Activated CD8-positive, alpha-beta memory T cell treated with anti-CD3 and anti-CD28 coated beads for 1 hour (primary cell): ENCODE data around the gene LMTK2.

Source experiments
- DNase-seq, 2 donors: peaks; one replicate each; pipeline ENCODE4 v3.0.0-alpha.2; 2020; ENCODE audit warnings: low read depth in 1 of 2; ENCODE audit errors: extremely low read depth in 1 of 2

The LMTK2 gene

GRCh38 chr7:98135984-98136383, 29.3 kb downstream of the LMTK2 start:
- no peak for DNase-seq

- DNase-seq = no peak
These were observed 29.8 kb downstream of the LMTK2 start for GRCh38 chr7:98136423-98136822.

- no peak for DNase-seq
These were observed 30.6 kb downstream of the LMTK2 start for GRCh38 chr7:98137134-98137825.

DNA sequence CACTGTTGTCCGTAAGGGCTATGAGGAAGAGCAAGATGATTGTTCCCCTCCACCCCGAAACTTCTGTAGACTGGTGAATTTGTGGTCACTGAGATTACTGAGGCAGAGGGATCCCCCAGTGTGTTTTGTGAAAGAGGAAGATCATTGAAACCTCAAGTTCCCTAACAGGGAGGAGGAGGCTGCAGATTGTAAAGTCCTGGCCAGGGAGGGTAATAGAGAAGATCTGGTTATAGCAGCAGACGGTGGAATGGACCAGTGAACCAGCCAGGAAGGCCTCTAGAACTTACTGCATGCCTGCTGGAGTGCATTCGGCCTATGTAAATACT, 31.1 kb downstream of the LMTK2 start:
- DNase-seq = no peak

- no peak for DNase-seq
These were observed 32.0 kb downstream of the LMTK2 start for GRCh38 chr7:98138672-98139071.

DNA sequence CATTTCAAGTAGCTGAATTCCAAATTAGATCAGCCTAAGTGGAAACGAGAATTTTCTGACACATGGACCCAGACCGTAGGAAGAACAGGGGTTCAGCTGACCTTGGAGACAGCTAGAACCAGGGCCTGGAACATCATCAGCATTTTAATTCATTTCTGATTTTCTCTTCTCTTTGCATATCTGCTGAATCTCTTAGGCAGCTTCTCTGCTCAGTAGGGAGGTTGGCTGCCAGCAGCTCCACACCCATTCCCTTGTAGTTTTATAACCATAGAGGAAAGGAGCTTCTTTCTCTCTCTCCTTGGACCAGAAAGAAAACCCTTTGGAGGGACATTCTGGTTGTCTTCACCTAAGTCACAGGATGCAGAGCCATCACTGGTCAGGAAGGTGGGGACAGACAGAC, 36.0 kb downstream of the LMTK2 start:
- DNase-seq = no peak

GRCh38 chr7:98148607-98149006, 41.9 kb downstream of the LMTK2 start:
- DNase-seq = no peak

DNA sequence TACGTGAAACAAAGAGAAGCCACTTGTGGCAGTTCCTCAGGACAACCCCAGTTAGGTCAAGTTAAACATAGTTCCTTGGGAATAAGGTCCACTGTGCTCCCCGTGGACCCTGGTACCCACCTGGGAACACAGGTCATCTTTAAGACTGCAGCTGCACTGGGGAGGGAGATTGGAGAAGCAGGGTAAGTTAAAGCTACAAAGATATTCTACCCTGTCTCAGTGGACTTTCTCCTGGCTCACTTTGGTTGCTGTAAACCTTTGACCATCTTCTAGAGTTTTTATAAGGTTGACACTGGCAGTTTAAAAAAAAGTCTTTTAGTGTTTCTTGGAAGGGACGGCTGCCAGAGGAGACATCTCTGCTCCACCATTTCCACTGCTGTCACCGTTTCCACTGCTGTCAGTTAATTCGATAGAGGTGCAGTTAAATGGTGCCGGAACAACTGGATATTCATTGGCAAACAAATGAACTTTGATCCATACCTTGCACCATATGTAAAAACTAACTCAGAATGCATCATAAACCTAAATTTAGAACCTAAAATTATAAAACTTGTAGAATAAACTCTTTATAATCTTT, 42.5 kb downstream of the LMTK2 start:
- DNase-seq = no peak

DNA sequence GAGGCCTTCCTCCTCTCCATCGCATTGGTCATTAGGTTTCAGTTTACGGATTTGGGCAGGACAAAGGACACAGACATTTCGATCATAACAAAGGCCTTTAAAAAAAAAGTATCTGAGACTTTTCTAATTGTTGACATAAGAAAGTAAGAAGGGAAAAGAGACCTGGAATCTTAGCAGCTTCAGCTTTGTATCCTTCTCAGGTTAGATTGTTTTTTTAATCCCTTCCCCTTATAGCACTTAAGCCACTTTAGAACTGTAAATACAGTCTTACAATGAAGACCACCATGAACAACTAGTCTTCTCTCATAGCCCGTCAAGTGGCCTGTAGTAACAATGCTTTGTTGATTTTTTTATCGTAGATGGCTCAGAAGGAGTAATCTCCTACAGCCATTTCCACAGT, 45.2 kb downstream of the LMTK2 start:
- no peak for DNase-seq

DNA sequence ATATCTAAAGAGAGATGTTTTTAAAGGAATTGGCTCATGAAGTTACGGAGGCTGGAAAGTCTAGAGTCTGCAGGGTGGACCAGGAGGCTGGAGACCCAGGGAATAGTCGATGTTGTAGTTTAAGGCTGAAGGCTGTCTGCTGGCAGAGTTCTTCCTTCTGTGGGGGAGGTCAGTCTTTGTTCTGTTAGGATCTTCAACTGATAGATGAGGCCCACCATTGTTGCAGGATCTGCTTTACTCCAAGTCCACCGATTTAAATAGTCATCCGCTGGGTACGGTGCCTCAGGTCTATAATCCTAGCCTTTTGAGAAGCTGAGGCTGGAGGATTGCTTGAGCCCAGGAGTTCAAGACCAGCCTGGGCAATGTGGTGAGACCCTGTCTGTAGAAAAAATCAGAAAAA, 50.0 kb downstream of the LMTK2 start:
- DNase-seq = no peak

- DNase-seq = no peak
These were observed 51.1 kb downstream of the LMTK2 start for GRCh38 chr7:98157761-98158160.

DNA sequence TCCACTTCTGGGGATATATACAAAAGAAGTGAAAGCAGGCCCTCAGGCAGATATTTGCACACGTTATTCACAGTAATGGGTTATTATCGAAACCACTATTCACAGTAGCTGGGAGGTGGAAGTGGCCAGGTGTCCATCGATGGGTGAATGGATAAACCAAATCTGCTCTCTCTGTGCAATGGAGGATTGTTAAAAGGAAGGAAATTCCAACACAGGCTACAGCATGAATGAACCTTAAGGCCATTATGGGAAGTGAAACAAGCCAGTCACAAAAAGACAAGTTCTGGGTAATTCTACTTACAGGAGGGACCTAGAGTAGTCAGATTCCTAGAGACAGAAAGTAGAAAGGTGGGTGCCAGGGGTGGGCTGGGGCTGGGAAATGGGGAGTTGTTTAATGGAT, 56.1 kb downstream of the LMTK2 start:
- no peak for DNase-seq

- no peak for DNase-seq
These were observed 56.6 kb downstream of the LMTK2 start for GRCh38 chr7:98163269-98163668.

DNA sequence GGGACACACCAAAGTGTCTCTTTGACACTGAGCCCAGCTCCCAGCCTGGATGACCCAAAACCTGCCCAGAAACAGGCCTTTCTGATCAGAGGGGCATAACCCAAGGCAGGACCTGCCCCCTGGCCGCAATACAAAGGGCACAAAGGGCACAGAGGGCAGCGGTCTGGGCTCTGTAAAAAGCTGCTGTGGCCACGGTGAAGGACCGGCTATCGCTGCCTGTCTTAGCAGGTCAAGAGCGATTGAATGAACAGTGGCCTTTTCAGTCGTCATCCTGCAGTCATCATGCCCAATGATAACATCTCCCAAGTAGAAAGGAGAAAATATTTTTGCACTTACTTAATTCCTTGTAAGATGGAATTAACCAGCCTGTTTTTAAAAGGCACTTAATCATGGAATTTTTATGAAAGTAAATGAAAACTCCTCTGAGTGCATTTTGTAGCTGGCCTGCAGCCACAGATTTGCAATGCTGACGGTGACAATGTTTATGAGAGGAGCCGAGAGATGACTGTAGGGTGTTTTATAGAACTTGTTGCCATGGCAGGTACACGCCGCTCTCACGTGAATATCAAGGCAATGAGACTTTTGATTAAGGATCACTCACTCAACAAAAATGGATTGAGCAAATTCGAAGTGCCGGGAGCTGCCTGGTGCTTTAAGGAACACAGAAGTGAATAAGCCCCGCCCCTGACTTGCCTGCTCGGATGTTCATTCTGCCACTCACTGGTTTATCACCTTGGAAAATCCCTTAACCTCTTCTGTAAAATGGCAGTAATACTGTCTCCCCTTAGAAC, 57.2 kb downstream of the LMTK2 start:
- DNase-seq = no peak

DNA sequence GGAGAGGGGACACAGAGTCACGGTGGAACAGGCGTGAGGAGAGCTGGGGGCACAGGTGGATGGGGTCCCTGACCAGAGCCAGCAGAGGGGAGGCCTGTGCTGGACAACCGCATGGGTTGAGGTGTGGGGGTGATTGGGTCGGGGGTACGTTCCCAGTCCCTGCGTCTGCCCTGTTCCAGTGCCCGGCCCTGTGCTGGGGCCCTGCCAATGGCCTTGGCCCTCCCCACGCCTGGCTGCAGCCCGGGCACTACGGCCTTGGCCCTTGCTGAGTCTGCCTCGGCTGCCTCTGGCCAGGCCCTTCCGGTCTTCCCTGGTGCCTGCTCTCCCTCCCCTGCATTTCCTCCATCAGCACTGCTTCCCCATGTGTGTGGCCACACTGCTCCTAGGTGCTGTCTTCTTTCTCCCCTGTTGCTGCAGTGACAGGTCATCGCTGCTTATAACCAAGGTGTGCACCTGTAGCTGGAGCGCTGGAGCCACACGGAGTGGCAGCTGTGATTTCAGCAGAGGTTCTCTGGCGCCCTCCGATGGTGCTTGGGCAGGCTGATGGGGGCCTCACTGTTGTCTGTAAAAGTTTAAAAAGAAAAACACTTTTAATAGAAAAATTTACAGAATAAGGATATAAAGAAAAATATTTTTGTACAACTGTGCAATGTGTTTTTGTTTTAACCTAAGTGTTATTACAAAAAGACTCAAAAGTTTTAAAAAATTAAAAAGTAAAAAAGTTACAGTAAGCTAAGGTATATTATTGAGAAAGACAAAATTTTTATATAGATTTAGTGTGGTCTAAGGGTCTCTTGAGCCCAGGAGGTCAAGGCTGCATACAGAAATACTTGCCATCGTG, 59.4 kb downstream of the LMTK2 start:
- DNase-seq = peak; percentile 7 to 24

- no peak for DNase-seq
These were observed 60.0 kb downstream of the LMTK2 start for GRCh38 chr7:98166668-98166970.

DNA sequence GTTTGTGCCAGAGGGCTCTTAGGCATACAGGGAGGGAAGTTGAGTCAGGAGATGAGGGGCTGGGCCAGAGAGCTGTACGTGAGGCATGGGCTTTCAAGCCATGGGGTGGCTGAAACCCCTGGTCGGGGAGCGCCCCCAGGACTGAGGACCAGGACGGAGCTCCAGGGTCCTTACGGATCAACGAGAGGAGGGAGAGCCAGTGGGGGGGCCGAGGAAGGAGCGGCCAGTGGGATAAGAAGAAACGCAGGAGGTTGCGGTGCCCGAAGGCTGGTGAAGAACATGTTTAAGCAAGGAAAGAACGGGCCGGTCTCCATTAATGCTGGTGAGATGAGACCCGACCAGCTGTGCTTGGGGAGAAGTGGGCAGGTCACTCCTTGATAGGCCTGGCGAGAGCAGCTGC, 61.0 kb downstream of the LMTK2 start:
- no peak for DNase-seq

- peak; percentile 30 to 32 for DNase-seq
These were observed 61.7 kb downstream of the LMTK2 start for GRCh38 chr7:98168181-98168903.

GRCh38 chr7:98168904-98169621, 62.4 kb downstream of the LMTK2 start:
- DNase-seq = no peak

DNA sequence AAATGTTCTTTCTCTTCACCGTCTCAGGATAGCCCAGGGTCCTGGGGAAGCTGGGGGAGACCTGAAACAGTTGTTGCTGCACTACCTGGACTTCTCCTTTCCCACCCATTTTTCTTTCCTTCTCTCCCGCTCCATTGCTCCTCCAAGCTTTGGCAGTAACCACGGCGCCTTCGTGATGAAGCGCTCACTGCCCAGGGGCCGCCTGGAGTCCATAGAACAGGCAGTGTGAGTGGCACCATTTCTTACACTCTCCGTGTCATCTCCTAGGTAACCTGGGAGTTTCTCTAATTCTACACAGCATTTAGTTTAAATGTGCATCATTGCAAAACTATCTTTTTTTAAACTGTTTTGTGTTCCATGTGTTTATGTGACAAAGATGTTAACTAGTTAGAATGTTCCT, 64.3 kb downstream of the LMTK2 start:
- no peak for DNase-seq
